Globus pallidus (tissue), 1 donor: ENCODE results near the gene ZNF486.
"Not testable (repeated sequence)": the region's sequence is repeated elsewhere in the genome, so short reads cannot be mapped to it uniquely, and the experiment has no call there.

Experiments
- DNase-seq: peaks from one replicate; pipeline ENCODE4 v3.0.0-alpha.2; 2015; ENCODE audit warnings: low spot score

Gene ZNF486

GRCh38 chr19:20235156-20235555 lies 68.1 kb downstream of the ZNF486 start:
- no peak for DNase-seq

DNA sequence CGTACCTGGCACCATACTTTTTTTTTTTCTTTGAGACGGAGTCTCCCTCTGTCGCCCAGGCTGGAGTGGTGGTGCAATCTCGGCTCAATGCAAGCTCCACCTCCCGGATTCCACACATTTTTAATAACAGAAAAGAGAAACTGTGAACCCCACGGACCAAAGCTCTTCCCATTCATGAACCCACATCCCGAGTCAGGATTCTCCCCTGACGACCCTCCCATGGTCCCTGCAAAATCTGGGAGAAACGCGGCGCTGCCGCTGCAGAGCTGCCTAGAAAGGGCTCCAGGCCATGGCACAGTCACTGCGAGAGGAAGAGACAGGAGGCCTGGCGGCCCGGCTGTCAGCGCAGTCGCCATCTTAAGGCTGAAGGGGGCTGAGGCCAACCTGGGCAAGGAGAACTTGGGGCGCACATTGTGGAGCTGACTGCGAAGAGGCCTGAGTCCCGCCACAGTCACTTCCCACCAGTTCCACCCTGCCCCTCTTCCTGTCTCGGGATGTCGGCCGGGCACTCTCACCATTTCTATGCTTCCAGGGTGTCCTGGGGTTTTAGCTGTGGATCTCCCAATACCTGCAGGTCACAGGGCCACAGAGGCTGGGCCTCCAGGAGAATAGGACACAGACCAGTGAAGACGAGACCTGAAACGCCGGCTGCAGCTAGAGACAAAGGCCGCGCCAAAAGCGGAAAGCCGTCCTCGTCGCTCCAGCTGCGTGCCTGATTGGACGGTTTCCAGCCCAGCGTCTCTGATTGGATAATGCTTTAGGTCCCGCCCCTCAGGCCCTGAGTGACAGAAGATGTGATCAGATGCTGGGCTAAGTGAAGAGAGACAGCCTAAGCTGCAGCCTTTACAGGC lies 71.0 kb downstream of the ZNF486 start:
- DNase-seq, result peak; percentile 93

DNA sequence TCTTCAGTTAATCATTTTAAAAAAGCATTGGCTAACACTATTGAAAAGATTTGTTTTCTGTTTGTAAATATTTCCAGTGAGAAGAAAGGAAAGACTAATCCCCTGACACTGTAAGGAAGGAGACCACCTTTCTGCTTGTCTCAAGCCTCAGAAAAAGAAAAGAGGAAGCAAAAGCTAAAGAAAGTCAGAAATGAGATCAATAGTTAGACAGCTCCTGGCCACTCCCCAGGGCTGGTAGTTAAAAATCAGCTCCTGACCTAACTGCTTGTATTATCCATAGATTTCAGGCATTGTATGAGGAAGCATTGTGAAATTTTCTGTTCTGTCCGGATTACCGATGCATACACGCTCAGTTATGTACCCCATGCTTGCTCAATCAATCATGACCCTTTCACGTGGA lies 76.6 kb downstream of the ZNF486 start:
- no peak for DNase-seq

- DNase-seq, result no peak
Observed at GRCh38 chr19:20244356-20244755, 77.3 kb downstream of the ZNF486 start.

DNA sequence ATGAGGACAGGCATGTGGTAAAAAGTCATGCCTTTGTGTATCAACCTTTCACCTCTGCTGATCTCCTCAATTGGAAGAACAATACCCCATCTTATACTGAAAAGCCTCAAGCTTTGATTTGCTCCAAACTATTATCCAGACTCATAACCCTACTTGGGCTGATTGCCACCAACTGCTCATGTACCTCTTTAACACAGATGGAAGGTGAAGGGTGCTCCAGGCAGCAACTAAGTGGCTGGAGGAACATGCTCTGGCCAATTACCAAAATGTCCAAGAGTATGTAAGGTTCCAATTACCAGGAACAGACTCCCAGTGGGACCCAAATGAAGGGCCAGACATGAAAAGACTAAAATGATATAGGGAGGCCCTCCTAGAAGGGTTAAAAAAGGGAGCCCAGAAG lies 78.3 kb downstream of the ZNF486 start:
- DNase-seq, result no peak

DNA sequence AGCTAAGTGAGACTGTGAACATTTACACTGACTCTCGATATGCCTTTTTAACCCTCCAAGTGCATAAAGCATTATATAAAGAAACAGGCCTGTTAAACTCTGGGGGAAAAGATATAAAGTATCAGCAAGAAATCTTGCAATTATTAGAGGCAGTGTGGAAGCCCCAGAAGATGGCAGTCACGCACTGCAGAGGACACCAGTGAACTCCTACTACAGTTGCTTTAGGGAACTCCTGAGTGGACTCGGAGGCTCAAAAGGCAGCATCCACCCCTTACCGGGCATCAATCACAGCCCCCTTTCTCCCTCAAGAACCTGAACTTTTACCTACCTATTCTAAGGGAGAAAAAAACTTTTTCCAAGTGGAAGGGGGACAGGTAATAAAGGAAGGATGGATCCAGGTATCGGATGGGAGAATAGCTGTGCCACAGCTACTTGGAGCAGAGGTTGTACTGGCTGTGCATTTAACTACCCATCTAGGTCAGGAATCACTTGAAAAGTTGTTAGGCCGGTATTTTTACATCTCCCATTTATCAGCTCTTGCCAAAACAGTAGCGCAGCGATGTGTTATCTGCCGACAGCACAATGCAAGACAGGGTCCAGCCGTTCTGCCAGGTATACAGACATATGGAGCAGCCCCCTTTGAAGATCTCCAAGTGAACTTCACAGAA lies 80.1 kb downstream of the ZNF486 start:
- DNase-seq, result peak; percentile 71

DNA sequence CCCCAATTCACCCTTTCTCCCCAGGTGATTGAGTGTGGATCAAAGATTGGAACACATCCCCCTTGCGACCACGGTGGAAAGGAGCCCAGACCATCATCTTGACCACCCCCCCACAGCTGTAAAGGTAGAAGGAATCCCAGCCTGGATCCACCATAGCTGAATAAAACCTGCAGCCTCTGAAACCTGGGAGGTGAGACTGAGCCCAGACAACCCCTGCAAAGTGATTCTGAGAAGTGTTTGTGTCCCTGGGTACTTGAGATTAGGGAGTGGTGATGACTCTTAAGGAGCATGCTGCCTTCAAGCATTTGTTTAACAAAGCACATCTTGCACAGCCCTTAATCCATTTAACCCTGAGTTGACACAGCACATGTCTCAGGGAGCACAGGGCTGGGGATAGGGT lies 81.2 kb downstream of the ZNF486 start:
- not testable (repeated sequence) for DNase-seq
